Neural progenitor cell (in vitro differentiated cells): ENCODE measurements around the gene ATM. TPM values are rescaled to one million over a fixed set of nuclear protein-coding genes. Genes with fewer than 3 reads are reported as not detected.

ENCODE experiments used
- DNase-seq: peaks from one replicate; pipeline ENCODE4 v3.0.0-alpha.2; 2016; ENCODE audit warnings: low spot score
- H2AFZ ChIP-seq: fragments of 200-600 bp; sonication (generic); replicated peaks from 2 replicates; pipeline ENCODE4 v1.6.1; 2016; ENCODE audit warnings: antibody characterized with exemption
- H3F3A ChIP-seq: fragments of 200-600 bp; sonication (generic); 2 replicates; pipeline ENCODE4 v1.6.1; 2016; ENCODE audit warnings: antibody characterized with exemption, low read depth
- H3K27ac ChIP-seq: fragments of 200-600 bp; sonication (generic); 2 replicates; pipeline ENCODE4 v1.5.1; 2016; ENCODE audit warnings: mild to moderate bottlenecking
- H3K27me3 ChIP-seq: fragments of 200-600 bp; sonication (generic); 2 replicates; pipeline ENCODE4 v1.6.1; 2016; ENCODE audit warnings: mild to moderate bottlenecking, moderate library complexity
- H3K36me3 ChIP-seq: fragments of 200-600 bp; sonication (generic); 2 replicates; pipeline ENCODE4 v1.5.1; 2016
- H3K4me1 ChIP-seq: fragments of 200-600 bp; sonication (generic); 2 replicates; pipeline ENCODE4 v1.6.1; 2016; ENCODE audit warnings: mixed run types
- H3K4me2 ChIP-seq: fragments of 200-600 bp; sonication (generic); 2 replicates; pipeline ENCODE4 v1.6.1; 2016
- H3K4me3 ChIP-seq: fragments of 200-600 bp; sonication (generic); 2 replicates; pipeline ENCODE4 v1.5.1; 2016
- H3K79me2 ChIP-seq: fragments of 200-600 bp; sonication (generic); 2 replicates; pipeline ENCODE4 v1.6.1; 2016; ENCODE audit warnings: low read depth
- H3K9ac ChIP-seq: fragments of 200-600 bp; sonication (generic); 2 replicates; pipeline ENCODE4 v1.6.1; 2016
- H3K9me3 ChIP-seq: fragments of 200-600 bp; sonication (generic); 2 replicates; pipeline ENCODE4 v1.5.1; 2016; ENCODE audit warnings: low read depth
- H4K20me1 ChIP-seq: fragments of 200-600 bp; sonication (generic); 2 replicates; pipeline ENCODE4 v1.6.1; 2016; ENCODE audit warnings: low read depth
- H3K27ac Mint-ChIP-seq: 3 replicates; pipeline ENCODE4 v1.8.0; 2021; ENCODE audit warnings: mixed read lengths
- H3K27me3 Mint-ChIP-seq: 2 replicates; pipeline ENCODE4 v1.8.0; 2022; ENCODE audit warnings: low read depth, mild to moderate bottlenecking, inconsistent platforms, moderate library complexity, mixed read lengths; ENCODE audit not compliant: insufficient read depth
- H3K36me3 Mint-ChIP-seq: 3 replicates; pipeline ENCODE4 v1.8.0; 2021; ENCODE audit warnings: mixed read lengths
- H3K4me1 Mint-ChIP-seq: 3 replicates; pipeline ENCODE4 v1.8.0; 2021; ENCODE audit warnings: mixed read lengths
- H3K4me3 Mint-ChIP-seq: 3 replicates; pipeline ENCODE4 v1.8.0; 2021; ENCODE audit warnings: mild to moderate bottlenecking, moderate library complexity, mixed read lengths
- H3K9me3 Mint-ChIP-seq: 3 replicates; pipeline ENCODE4 v1.8.0; 2020; ENCODE audit warnings: mixed read lengths
- EZH2 ChIP-seq: fragments of 200-600 bp; sonication (generic); IDR thresholded peaks from 2 replicates; pipeline ENCODE4 v1.6.1; 2017; ENCODE audit warnings: antibody characterized with exemption, mild to moderate bottlenecking, moderate library complexity
- EZH2phosphoT487 ChIP-seq: fragments of 200-600 bp; sonication (generic); IDR thresholded peaks from 2 replicates; pipeline ENCODE4 v1.6.1; 2017; ENCODE audit warnings: antibody characterized with exemption
- total RNA-seq: library from RNA; depleted of rRNA; stranded (reverse); fragments of >200 nt; gene quantifications from 2 replicates; pipeline ENCODE4 v1.2.3, GENCODE V29; 2015; ENCODE audit warnings: low replicate concordance
- TF ChIP-seq, protein P1 (sequence below): fragments of 200-600 bp; sonication (generic); IDR thresholded peaks from 2 replicates; pipeline ENCODE4 v1.5.1; 2017; ENCODE audit warnings: antibody characterized with exemption, mild to moderate bottlenecking

Gene ATM
- total RNA-seq, 1 donor from 2014 or later = 105 TPM

DNA sequence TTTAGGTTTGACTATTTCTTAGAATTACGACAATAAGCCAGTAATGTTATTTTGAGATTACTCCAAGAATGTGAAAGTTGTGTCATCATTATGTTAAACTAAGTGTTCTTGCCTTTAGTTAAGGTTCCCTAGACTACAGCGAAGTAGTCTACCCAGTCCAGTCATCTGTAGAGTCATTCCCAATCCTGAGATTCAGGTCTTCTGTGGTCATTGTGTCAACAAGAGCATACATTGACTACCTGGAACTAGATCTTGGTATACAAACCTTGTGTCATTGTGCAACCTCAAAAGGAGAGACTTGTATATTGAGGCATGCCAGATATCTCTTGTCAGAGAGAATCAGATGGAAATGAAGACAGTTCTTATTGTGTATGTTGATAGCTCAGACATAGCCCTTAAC, 115.9 kb downstream of the ATM start:
- no peaks in the 10 kb centered on the region for H3K27me3 Mint-ChIP-seq
- H3K4me3 Mint-ChIP-seq = no peak overlapping the region
- no peak overlapping the region for H3K27ac ChIP-seq
- no peaks in the 10 kb centered on the region for H3K79me2 ChIP-seq
- H3K36me3 ChIP-seq = no peaks in the 10 kb centered on the region
- no peak overlapping the region for H3K27ac Mint-ChIP-seq
- no peak for DNase-seq
- H3K4me1 ChIP-seq = no peaks in the 10 kb centered on the region
- no peaks in the 10 kb centered on the region for H3K9me3 Mint-ChIP-seq
- H3K4me3 ChIP-seq = no peak overlapping the region
- H4K20me1 ChIP-seq = no peaks in the 10 kb centered on the region
- no peaks in the 10 kb centered on the region for H3F3A ChIP-seq
- TF ChIP-seq, protein P1, sequence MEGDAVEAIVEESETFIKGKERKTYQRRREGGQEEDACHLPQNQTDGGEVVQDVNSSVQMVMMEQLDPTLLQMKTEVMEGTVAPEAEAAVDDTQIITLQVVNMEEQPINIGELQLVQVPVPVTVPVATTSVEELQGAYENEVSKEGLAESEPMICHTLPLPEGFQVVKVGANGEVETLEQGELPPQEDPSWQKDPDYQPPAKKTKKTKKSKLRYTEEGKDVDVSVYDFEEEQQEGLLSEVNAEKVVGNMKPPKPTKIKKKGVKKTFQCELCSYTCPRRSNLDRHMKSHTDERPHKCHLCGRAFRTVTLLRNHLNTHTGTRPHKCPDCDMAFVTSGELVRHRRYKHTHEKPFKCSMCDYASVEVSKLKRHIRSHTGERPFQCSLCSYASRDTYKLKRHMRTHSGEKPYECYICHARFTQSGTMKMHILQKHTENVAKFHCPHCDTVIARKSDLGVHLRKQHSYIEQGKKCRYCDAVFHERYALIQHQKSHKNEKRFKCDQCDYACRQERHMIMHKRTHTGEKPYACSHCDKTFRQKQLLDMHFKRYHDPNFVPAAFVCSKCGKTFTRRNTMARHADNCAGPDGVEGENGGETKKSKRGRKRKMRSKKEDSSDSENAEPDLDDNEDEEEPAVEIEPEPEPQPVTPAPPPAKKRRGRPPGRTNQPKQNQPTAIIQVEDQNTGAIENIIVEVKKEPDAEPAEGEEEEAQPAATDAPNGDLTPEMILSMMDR = no peak
- TF ChIP-seq EZH2 = no peak
- TF ChIP-seq EZH2phosphoT487 = no peak
- no peak overlapping the region for H2AFZ ChIP-seq
- peaks cover 12% of the 10 kb centered on the region for H3K36me3 Mint-ChIP-seq
- H3K4me2 ChIP-seq = no peak overlapping the region
- H3K9me3 ChIP-seq = no peaks in the 10 kb centered on the region
- peaks cover 10% of the 10 kb centered on the region for H3K4me1 Mint-ChIP-seq
- H3K9ac ChIP-seq = no peak overlapping the region
- H3K27me3 ChIP-seq = no peaks in the 10 kb centered on the region

- H2AFZ ChIP-seq = no peak overlapping the region
- H3K79me2 ChIP-seq = no peaks in the 10 kb centered on the region
- no peaks in the 10 kb centered on the region for H3K9me3 Mint-ChIP-seq
- no peak for DNase-seq
- H3K27me3 Mint-ChIP-seq = no peaks in the 10 kb centered on the region
- no peak overlapping the region for H3K4me3 ChIP-seq
- H3K4me1 Mint-ChIP-seq = peaks cover 10% of the 10 kb centered on the region
- H3K36me3 ChIP-seq = no peaks in the 10 kb centered on the region
- no peak overlapping the region for H3K4me3 Mint-ChIP-seq
- H4K20me1 ChIP-seq = no peaks in the 10 kb centered on the region
- H3K9ac ChIP-seq = no peak overlapping the region
- H3K4me2 ChIP-seq = no peak overlapping the region
- no peaks in the 10 kb centered on the region for H3K9me3 ChIP-seq
- peaks cover 3% of the 10 kb centered on the region for H3K36me3 Mint-ChIP-seq
- no peaks in the 10 kb centered on the region for H3K27me3 ChIP-seq
- TF ChIP-seq, protein P1 = no peak
- no peak for TF ChIP-seq EZH2
- TF ChIP-seq EZH2phosphoT487 = no peak
- H3F3A ChIP-seq = no peaks in the 10 kb centered on the region
- no peak overlapping the region for H3K27ac ChIP-seq
- H3K27ac Mint-ChIP-seq = no peak overlapping the region
- no peaks in the 10 kb centered on the region for H3K4me1 ChIP-seq
Observed at GRCh38 chr11:108340973-108341372, 118.1 kb downstream of the ATM start.

- Mint-ChIP-seq H3K27me3 (no peaks in the 10 kb centered on the region), H3K27ac (no peak overlapping the region)
- no peak overlapping the region for H3K27ac ChIP-seq
Observed at GRCh38 chr11:108341654-108342053, 118.8 kb downstream of the ATM start.

More at GRCh38 chr11:108341654-108342053, 118.8 kb downstream of the ATM start:
- no peak for DNase-seq
- H3K4me3 Mint-ChIP-seq = no peak overlapping the region
- Histone ChIP-seq H3K9me3 (no peaks in the 10 kb centered on the region), H3K79me2 (no peaks in the 10 kb centered on the region), H3K27me3 (no peaks in the 10 kb centered on the region), H3K4me3 (no peak overlapping the region), H3K4me1 (no peaks in the 10 kb centered on the region), H3K9ac (no peak overlapping the region), H4K20me1 (no peaks in the 10 kb centered on the region), H3K4me2 (no peak overlapping the region), H2AFZ (no peak overlapping the region), H3F3A (no peaks in the 10 kb centered on the region), H3K36me3 (no peaks in the 10 kb centered on the region)
- no peaks in the 10 kb centered on the region for H3K9me3 Mint-ChIP-seq
- peaks cover 10% of the 10 kb centered on the region for H3K4me1 Mint-ChIP-seq
- peaks cover 2% of the 10 kb centered on the region for H3K36me3 Mint-ChIP-seq
- TF ChIP-seq EZH2phosphoT487 = no peak
- TF ChIP-seq, protein P1 = no peak
- TF ChIP-seq EZH2 = no peak
